ENCODE measurements around the gene FOXO4.

GRCh38 chrX:71082124-71082647, 13.5 kb upstream of the FOXO4 start:
- TF ChIP-seq CTCF (conservative IDR thresholded peaks at IDR 0.05) (no peak), EZH2 (IDR thresholded peaks at IDR 0.05; ENCODE audit: low read depth) (no peak)

All from PC-9 (cell line).